PC-3 (cell line): Measurements from ENCODE around the gene CCDC158.

Experiments
- CTCF ChIP-seq: fragments of 300-600 bp; sonication (generic); conservative IDR thresholded peaks from 2 replicates; pipeline ENCODE4 v1.5.1; 2017; ENCODE audit warnings: antibody characterized with exemption, low read depth, mild to moderate bottlenecking, low read length
- EZH2 ChIP-seq: fragments of 300-600 bp; sonication (generic); IDR thresholded peaks from one replicate; pipeline ENCODE4 v1.6.1; 2017; ENCODE audit warnings: antibody characterized with exemption, mild to moderate bottlenecking, low read length; ENCODE audit not compliant: unreplicated experiment

- TF ChIP-seq CTCF (no peak), EZH2 (no peak)
These were observed 142.4 kb downstream of the CCDC158 start for GRCh38 chr4:76278583-76278982.
